Large intestine (tissue), 3 donors: Measurements from ENCODE around the gene SBNO1. TPM values are rescaled to one million over a fixed set of nuclear protein-coding genes. Genes with fewer than 3 reads are reported as not detected.
"Not testable (repeated sequence)": the region's sequence is repeated elsewhere in the genome, so short reads cannot be mapped to it uniquely, and the experiment has no call there.

Source experiments
- DNase-seq, 2 donors: peaks; one replicate each; pipeline versions ENCODE4 v3.0.0 to v3.0.0-alpha.2; 2013
- H3K27ac ChIP-seq: one replicate; pipeline ENCODE4 v1.5.1; 2013; ENCODE audit warnings: low read length
- H3K27me3 ChIP-seq: 2 replicates; pipeline ENCODE4 v1.6.1; 2013; ENCODE audit warnings: low read length; ENCODE audit not compliant: control insufficient read depth, insufficient read depth
- H3K36me3 ChIP-seq: 2 replicates; pipeline ENCODE4 v1.6.1; 2013; ENCODE audit warnings: low read length; ENCODE audit not compliant: control insufficient read depth, insufficient read depth
- H3K4me1 ChIP-seq: one replicate; pipeline ENCODE4 v1.6.1; 2013; ENCODE audit warnings: low read length; ENCODE audit not compliant: control insufficient read depth, insufficient read depth
- H3K4me3 ChIP-seq: one replicate; pipeline ENCODE4 v1.5.1; 2013; ENCODE audit warnings: low read length
- H3K9me3 ChIP-seq: one replicate; pipeline ENCODE4 v1.6.1; 2013; ENCODE audit warnings: mild to moderate bottlenecking, low read depth, low read length, moderate library complexity; ENCODE audit not compliant: control insufficient read depth
- WGBS: methylation state at CpG from one replicate; pipeline ENCODE4 v1.1.5; 2013; ENCODE audit warnings: low lambda C conversion rate; ENCODE audit not compliant: insufficient coverage; 5-methylcytosine and 5-hydroxymethylcytosine counted together
- polyA plus RNA-seq: library from polyadenylated mRNA; unstranded; fragments of 120-200 nt; gene quantifications from one replicate; pipeline ENCODE4 v1.2.1, GENCODE V29; 2013

Gene SBNO1
- polyA plus RNA-seq, 1 donor, result 18.8 TPM

DNA sequence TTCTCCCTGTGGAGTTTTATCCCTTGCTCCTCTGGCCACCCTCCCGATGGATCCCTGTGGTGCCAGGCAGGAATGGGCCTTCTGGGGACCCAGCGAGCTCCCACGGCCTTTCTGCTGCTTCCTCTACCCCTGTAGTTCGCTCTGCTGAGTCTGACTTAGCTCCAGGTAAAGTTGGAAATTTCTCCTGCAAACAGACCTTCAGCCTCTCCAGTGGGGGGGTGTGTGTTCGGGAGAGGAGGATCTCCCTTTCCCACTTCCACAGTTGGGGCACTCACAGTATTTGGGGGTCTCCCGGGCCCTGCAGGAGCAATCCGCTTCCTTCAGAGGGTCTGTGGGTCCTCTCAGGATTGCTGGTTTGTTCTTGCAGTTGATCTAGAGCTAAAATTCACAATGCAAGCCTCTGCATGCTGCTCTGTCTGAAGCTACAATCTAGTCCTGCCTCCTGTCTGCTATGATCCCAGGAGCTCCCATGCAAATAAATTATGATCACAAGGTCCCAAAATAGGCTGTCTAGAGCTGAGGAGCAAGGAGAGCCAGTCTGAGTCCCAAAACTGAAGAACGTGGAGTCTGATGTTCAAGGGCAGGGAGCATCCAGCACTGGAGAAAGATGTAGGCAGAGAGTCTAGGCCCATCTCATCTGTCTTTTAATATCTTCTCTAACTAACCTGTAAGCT, 113.1 kb downstream of the SBNO1 start:
- Histone ChIP-seq H3K27ac (peak overlapping the region; percentile 83), H3K9me3 (peaks cover 6% of the 10 kb centered on the region), H3K27me3 (no peaks in the 10 kb centered on the region), H3K4me1 (peaks cover 14% of the 10 kb centered on the region), H3K4me3 (no peak overlapping the region), H3K36me3 (peaks cover 37% of the 10 kb centered on the region)
- no CpG with 5 or more reads among the region's 8 CpGs for WGBS
- DNase-seq, result no peak

DNA sequence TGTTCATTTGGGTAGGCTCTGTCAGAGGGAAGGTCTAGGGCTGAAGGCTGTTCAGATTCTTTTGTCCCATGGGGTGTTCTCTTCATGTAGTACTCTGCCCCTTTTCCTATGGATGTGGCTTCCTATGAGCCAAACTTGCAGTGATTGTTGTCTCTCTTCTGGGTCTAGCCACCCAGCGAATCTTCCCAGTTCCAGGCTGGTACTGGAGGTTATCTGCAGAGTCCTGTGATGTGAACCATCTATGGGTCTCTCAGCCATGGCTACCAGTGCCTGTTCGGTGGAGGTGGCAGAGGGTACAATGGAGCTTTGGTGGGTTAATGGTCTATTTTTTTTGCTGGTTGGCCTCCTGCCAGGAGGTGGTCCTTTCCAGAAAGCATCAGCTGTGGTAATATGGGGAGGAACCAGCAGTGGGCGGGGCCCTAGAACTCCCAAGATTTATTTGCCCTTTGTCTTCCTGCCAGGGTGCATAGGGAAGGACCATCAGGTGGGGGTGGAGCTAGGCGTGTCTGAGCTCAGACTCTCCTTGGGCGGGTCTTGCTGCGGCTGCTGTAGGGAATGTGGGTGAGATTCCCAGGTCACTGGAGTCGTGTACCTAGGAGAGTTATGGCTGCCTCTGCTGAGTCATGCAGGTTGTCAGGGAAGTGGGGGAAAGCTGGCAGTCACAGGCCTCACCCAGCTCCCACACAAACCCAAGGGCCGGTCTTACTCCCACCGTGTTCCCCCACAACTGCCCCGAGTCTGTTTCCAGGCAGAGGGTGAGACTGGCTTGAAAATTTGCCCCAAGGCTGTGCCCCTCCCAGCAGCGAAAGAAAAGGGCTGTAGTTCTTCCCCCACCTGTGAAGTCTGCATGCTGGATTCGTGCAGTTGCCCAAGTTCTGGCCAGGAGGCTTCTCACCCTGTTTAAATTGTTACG, 113.9 kb downstream of the SBNO1 start:
- WGBS, result no CpG with 5 or more reads among the region's 13 CpGs
- Histone ChIP-seq H3K36me3 (peaks cover 30% of the 10 kb centered on the region), H3K4me1 (peaks cover 14% of the 10 kb centered on the region), H3K4me3 (no peak overlapping the region), H3K27ac (peak overlapping the region; percentile 83), H3K27me3 (no peaks in the 10 kb centered on the region), H3K9me3 (peaks cover 6% of the 10 kb centered on the region)
- DNase-seq, result peak; percentile 95 to 98

DNA sequence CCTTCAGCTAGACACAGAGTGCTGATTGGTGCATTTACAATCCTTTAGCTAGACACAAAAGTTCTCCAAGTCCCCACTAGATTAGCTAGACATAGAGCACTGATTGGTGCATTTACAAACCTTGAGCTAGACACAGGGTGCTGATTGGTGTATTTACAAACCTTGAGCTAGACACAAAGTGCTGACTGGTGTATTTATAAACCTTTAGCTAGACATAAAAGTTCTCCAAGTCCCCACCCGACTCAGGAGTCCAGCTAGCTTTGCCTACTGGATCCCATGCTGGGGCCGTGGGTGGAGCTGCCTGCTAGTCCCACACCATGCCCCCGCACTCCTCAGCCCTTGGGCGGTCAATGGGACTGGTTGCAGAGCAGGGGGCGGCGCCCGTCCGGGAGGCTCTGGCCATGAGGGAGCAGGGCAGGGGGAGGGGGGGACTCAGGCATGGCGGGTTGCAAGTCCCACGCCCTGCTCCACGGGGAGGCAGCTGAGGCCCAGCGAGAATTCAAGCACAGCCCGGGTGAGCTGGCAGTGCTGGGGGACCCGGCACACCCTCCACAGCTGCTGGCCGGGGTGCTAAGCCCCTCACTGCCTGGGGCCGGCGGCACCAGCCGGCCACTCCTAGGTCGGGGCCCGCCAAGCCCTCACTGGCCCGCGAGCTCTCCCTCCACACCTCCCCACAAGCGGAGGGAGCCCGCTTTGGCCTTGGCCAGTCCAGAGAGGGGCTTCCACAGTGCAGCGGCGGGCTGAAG, 115.5 kb downstream of the SBNO1 start:
- DNase-seq, H3K4me3 ChIP-seq, H3K9me3 ChIP-seq, H3K27me3 ChIP-seq, H3K27ac ChIP-seq: not testable (repeated sequence)
- WGBS, result no CpG with 5 or more reads among the region's 26 CpGs
- Histone ChIP-seq H3K36me3 (peaks cover 20% of the 10 kb centered on the region), H3K4me1 (peaks cover 14% of the 10 kb centered on the region)

DNA sequence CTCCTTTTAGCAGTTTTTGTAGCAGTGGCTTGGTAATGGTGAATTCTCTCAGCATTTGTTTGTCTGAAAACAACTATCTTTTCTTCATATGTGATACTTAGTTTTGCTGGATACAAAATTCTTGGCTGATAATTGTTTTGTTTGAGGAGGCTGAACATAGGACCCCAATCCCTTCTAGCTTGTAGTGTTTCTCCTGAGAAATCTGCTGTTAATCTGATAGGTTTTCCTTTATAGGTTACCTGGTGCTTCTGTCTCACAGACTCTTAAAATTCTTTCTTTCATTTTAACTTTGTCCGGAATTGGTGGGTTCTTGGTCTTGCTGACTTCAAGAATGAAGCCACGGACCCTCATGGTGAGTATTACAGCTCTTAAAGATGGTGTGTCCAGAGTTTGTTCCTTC, 116.5 kb downstream of the SBNO1 start:
- peaks cover 14% of the 10 kb centered on the region for H3K4me1 ChIP-seq
- not testable (repeated sequence) for H3K27ac ChIP-seq, H3K27me3 ChIP-seq, H3K9me3 ChIP-seq, H3K4me3 ChIP-seq, H3K36me3 ChIP-seq, DNase-seq
- 100% methylated on average over 1 of the region's 2 CpGs for WGBS

DNA sequence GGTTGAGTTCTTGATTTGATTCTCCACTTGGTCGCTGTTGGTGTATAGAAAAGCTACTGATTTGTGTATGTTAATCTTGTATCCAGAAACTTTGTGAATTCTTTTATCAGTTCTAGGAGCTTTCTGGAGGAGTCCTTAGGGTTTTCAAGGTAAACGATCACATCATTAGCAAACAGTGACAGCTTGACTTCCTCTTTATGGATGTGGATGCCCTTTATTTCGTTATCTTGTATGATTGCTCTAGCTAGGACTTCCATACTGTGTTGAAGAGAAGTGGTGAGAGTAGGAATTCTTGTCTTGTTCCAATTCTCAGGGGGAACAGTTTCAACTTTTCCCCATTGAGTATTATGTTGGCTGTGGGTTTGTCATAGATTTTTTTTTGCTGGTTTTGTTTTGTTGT, 119.0 kb downstream of the SBNO1 start:
- no peak for DNase-seq
- H3K4me1 ChIP-seq, result peaks cover 5% of the 10 kb centered on the region
- WGBS, result no CpG with 5 or more reads among the region's 3 CpGs
- no peak overlapping the region for H3K27ac ChIP-seq
- peaks cover 13% of the 10 kb centered on the region for H3K36me3 ChIP-seq
- peaks cover 6% of the 10 kb centered on the region for H3K9me3 ChIP-seq
- no peaks in the 10 kb centered on the region for H3K27me3 ChIP-seq
- no peak overlapping the region for H3K4me3 ChIP-seq

DNA sequence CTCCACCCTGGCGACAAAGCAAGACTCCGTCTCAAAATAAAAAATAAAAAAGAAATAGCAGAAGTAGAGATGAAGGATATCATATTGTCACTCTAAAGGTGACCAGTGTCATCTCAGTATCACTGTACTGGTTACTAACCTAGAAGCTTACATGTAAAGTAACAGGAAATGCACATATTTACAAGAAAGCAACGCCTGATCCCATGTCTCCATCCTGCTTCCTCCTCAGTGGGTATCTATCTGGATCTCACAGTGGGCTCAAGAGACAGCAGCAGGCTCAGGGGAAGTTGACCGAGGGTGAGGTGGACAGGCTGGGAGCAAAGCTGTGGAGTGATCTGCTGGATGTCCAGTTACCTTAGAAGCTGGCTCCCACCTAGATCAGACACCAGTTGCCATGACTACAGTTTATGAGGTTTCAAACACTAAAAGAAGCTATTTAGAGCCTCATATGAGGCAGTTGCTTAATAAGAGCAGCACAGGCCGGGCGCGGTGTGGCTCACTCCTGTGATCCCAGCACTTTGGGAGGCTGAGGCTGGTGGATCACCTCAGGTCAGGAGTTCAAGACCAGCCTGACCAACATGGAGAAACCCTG, 120.9 kb downstream of the SBNO1 start:
- Histone ChIP-seq H3K36me3 (peaks cover 10% of the 10 kb centered on the region), H3K9me3 (no peaks in the 10 kb centered on the region), H3K27ac (no peak overlapping the region), H3K27me3 (no peaks in the 10 kb centered on the region), H3K4me1 (no peaks in the 10 kb centered on the region), H3K4me3 (no peak overlapping the region)
- 100% methylated on average over 1 of the region's 7 CpGs for WGBS
- no peak for DNase-seq

DNA sequence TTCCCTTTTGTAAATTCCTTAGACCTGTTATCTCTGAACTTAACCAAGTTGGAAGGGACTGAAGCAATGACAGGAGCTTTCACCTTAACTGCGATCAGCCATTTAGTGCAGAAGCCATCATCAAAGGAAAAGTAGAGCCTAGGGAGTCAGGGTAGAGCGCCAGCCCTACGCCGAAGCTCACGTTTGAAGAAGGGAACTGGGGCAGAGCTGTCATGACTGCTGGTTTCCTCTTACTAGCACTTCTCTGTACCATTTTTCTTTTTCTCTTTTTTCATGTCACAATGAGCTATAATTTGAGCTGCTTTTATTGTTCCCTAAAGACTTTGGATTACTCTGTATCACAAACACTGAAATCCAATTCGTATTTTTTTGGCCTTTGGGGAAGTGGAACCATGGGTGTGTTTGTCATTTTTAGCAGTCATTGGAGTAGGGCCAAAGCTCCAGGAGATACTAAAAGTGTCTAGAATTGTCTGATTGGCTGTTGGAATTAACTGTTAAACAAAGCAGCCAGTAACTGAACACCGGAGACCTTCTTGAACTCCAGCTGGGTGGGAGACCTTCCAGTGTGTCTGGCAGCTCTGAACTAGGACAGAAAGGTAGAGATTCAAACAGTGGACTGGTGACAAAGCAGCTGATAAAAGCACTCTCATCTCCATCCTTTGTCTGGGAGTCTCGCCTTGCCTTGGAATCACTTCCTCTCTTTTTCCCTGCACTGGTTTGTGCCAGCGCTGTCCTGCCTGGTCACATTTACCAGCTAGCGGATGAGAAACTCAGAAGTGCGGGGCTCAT, 122.3 kb downstream of the SBNO1 start:
- no peak overlapping the region for H3K27ac ChIP-seq
- no peaks in the 10 kb centered on the region for H3K9me3 ChIP-seq
- H3K36me3 ChIP-seq, result peaks cover 6% of the 10 kb centered on the region
- no peak overlapping the region for H3K4me3 ChIP-seq
- no peak for DNase-seq
- H3K27me3 ChIP-seq, result no peaks in the 10 kb centered on the region
- WGBS, result no CpG with 5 or more reads among the region's 11 CpGs
- H3K4me1 ChIP-seq, result no peaks in the 10 kb centered on the region

Other genes with a start within 250 kb of the SBNO1 start
- gene PITPNM2, start 213.8 kb downstream of the SBNO1 start, polyA plus RNA-seq, result 7.8 TPM
- 17.8 TPM for gene MPHOSPH9, start 131.7 kb downstream of the SBNO1 start, polyA plus RNA-seq
- gene MTRFR, start 131.4 kb downstream of the SBNO1 start, polyA plus RNA-seq, result 15.9 TPM
- gene CDK2AP1, start 93.0 kb downstream of the SBNO1 start, polyA plus RNA-seq, result 82.9 TPM
- 37.6 TPM for gene KMT5A, start 19.3 kb upstream of the SBNO1 start, polyA plus RNA-seq
- gene RILPL2, start 71.8 kb upstream of the SBNO1 start, polyA plus RNA-seq, result 1.7 TPM
- gene SNRNP35, start 93.3 kb upstream of the SBNO1 start, polyA plus RNA-seq, result 31.0 TPM
- gene RILPL1, start 168.9 kb upstream of the SBNO1 start, polyA plus RNA-seq, result 9.7 TPM
- 233 TPM for gene TMED2, start 219.7 kb upstream of the SBNO1 start, polyA plus RNA-seq
- gene DDX55, start 237.3 kb upstream of the SBNO1 start, polyA plus RNA-seq, result 37.9 TPM